ENCODE measurements around the gene SRSF4.

- TF ChIP-seq CTCF (IDR thresholded peaks at IDR 0.05) (no peak), POLR2A (IDR thresholded peaks at IDR 0.05) (no peak)
These were observed 31.4 kb upstream of the SRSF4 start for GRCh38 chr1:29213055-29213454.

Data from right lobe of liver (tissue), 4 donors.